HG03469 (cell line): ENCODE results near the gene PLA2G4A.

Experiments
- ATAC-seq: cut with Tn5 transposase; IDR thresholded peaks from one replicate; pipeline ENCODE4 v1.9.1; 2021; ENCODE audit warnings: mild to moderate bottlenecking, moderate library complexity, moderate number of reproducible peaks; ENCODE audit not compliant: unreplicated experiment

Gene PLA2G4A

DNA sequence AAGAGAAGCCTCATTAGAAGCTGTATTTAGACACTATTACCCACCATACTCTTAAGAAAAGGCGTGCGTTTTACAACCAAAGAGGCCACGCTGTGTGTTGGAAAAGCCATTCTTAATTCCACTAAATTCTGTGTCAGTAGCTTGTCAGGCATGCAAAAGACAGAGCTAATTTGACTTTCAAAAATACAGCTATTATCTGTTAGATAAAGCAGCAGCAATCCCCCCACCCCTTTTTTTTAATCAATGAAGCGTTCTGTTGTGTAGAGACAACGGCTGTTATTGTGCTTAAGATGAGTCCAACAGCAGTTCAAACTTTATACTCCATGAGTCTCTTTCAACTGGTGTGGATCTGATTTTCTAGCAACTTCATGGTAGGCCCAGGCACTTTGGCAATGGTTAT lies 43.5 kb downstream of the PLA2G4A start:
- ATAC-seq, result no peak

DNA sequence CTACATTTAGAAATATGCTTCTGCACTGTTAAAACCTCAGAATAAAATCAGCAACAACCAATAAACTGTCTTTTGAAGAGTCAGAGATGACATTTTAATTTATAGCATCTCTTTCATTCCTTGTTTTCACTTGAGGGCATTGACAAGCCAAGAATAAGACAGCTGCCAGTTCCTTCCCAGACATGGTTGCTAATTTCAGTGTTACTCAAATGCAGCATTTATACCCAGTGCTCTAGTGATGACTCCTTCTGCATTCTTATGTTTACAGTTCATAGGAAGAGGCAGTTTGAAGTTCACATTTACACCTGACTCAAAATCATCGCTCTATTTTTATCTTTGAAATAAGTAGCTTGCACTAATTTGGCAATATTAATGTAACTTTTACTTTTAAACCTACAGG lies 44.9 kb downstream of the PLA2G4A start:
- no peak for ATAC-seq

DNA sequence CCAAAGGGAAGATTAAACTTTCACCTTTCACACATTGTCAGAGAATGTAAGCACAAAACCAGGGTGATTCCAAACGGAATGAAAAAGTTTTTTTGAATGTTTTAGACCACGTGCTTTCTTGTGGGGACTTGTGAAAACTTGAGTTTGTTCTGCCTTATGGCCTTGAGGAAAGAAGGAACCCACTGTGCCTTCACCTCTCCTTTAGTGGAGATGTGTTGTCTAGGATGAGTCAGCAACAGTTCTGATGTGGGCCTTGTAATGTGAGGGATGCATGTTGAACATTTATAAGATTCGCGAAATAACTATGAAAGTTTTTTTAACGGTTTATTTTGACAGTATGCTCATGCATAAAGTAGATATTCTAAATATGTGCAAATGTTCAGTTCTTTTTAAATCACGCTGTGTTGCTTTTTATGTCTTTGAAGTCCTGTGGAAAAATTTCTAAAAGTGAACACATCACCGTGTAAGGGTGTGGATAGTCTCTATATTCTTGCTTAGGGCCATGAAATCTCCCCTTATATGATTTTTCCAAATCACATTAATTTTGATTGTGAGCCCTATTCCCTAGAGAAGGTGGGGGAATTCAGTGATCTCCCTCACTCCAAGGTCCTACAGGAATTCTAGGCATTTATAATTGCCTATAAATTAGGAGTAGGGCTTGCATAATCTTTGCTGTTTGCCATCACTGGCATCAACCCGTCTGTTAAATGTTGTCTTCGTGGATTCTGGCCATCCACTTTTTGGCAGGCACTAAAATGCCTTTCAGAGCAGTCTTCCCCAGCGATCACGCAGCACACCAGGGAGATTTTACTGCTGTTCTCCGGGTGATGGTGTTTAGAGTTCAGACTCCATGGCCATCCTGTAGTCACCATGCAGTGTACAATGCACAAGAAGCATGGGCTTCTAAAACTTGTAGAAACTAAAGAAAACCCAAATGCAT lies 47.4 kb downstream of the PLA2G4A start:
- ATAC-seq, result no peak

DNA sequence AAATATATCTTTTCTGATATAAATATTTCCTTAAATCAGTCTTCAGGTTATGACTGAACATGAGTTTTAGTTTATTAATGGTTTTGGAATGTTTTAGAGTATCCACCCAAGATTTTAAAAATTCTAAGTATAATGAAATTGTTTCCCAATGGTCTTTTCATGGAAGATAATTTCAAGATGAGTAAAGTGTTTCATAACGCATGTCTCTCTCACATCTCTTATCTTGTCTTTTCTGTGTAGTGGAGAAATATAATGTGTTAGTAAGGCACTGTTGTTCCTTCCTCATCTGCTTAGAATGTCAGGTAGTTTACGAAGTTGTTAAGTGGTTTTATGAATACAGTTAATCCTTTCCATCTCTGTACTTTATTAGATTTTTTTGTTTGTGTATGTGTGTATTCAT lies 49.6 kb downstream of the PLA2G4A start:
- ATAC-seq, result no peak

DNA sequence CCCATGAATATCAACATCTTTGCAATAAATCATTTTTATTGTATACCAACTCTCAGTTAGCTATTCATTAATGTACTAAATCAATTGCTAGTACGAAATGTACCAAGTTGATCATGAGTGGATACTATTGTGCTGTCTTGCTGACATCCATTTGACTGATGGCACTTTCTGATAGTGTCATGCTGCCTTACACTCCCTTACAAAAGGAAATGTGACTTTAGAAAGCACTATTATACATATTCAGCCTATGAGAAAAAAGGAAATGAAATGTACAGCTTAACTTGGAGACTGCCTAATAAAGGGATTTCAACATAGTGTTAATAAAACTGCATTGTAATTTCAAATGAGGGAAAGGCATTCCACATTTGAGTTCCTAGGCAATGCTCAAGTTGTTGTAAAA lies 52.2 kb downstream of the PLA2G4A start:
- no peak for ATAC-seq

DNA sequence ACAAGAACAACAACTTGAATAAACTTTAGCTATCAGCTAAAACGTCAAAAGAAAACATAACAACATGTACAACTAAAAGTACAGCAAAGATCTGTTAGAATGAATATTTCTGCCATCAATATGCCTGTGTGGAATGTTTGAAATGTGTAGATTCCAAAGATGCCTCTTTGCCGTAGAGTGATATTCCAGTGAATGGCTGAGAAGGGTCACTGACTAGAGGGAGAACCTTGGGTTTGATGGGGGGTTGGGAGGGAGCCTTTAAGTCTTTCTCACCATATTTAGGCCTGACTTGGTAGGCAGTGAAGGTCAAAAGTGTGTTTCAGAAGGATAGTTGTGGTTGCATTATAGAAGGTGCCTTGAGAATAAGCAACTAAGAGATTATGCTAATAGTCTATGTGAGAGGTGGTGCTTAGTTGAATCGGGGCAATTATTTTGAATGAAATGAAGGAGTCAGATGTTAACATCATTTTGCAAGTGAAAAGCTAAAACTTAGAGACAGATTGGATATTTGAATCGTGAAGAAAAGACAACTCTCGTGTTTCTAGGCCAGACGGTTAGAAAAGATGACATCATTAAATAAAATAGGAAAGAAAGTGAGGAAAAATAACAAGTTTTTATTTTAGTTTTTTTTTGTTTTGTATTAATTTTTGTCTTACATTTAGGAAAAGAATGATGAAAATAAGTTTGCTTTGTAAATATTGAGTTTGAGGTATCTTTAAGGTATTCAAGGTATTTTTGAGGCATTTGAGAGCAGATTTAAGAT lies 53.8 kb downstream of the PLA2G4A start:
- no peak for ATAC-seq

DNA sequence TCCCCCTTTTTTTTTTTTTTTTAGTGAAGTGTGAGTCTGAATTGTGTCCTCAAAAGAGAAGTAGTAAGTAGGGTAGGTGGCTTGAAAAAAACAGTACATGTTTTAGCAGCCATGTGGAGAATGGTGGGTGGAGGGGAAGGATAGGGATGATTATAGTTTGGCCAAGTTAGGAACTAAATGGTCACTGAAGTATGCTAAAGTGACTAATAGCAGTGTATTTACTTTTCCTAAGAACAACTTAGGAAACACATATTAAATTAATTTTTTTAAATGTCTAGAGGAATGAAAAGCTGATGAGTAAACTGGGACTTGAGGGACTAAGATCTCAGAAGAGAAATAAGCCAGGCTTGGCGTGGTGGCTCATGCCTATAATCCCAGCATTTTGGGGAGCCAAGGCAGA lies 55.5 kb downstream of the PLA2G4A start:
- ATAC-seq, result no peak

DNA sequence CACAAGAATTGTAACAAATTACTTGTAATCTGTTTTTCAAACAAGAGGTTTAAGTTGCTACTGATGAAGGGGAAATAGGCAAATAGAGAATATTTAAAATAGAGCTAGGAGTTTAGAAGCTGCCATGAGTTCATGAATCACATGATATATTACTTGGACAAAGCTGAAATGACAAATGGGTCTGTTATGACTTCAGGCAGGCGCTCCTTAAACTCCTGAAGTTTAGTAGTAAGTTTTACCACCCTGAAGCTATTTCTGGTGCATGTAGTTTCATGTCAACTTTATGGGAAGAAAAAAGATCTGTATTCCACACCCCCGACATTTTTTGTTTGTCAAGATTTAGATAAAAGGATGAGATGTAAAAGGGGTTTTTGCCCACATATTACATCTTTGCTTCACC lies 58.5 kb downstream of the PLA2G4A start:
- no peak for ATAC-seq

DNA sequence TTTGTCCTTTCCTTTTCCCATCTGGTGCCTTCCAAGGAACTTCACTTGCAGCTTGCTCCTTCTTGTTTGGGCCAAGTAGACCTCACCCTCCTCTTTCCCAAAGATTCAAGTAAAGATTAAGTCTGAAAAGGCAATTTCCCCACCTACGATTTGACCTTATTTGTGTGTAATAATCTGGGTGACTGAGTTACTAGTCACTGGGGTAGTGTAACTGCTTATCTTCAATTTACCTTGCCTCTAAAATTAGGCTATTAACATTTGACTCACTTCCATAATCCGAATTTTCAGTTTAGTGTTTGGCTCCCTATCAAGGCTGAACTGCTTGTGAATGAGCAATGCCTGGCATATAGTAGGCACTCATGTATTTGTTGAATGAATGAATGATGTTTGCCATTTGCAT lies 59.6 kb downstream of the PLA2G4A start:
- ATAC-seq, result no peak

DNA sequence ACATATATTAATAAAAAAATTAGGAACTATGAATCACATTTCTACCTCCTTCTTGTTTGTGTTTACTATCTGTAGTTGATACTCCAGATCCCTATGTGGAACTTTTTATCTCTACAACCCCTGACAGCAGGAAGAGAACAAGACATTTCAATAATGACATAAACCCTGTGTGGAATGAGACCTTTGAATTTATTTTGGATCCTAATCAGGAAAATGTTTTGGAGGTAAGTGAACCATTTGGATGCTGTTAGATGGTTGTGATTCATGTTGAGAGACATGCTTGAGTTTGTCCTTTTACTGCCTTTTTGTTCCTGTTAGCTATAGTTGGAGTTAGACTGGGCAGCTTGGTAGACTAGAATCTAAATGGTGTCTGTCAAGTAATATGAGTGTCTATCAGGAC lies 64.2 kb downstream of the PLA2G4A start:
- no peak for ATAC-seq

DNA sequence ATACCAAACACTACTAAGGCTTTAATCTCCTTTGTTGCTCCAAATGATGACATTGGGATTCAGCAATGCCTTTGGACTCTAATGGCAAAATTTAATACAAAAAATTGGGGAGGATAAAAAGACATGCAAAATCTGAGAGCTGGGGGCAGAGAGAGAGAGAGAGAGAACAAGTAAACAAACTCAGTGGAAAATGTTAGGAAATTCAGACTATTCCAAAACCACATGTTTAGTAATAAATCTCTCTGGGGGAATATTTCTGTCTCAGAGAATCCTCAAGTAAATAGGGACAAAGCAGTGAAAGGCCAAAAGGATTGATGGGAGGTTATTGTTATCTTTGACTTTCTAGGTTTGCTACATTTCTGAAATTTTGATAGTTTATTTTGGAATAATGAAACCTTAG lies 65.7 kb downstream of the PLA2G4A start:
- ATAC-seq, result no peak

DNA sequence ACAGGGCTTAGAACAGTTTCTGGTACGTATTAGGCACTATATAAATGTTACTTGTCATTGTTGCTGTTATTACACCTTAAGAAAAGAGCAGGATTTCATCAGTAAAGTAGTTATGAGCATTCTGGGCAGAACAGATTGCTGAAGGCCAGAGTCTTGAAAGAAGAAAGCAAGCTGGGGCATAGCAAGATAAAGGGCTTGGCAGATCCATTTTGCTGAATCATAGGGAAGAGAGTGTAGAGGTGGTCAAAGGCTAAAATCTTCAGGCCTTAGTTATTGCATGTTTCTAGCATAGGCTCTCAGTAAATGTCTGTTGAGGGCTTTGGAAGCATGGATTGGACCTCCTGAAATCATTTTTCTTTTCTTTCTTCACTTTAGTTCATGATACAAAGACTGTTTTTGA lies 67.5 kb downstream of the PLA2G4A start:
- ATAC-seq, result no peak

DNA sequence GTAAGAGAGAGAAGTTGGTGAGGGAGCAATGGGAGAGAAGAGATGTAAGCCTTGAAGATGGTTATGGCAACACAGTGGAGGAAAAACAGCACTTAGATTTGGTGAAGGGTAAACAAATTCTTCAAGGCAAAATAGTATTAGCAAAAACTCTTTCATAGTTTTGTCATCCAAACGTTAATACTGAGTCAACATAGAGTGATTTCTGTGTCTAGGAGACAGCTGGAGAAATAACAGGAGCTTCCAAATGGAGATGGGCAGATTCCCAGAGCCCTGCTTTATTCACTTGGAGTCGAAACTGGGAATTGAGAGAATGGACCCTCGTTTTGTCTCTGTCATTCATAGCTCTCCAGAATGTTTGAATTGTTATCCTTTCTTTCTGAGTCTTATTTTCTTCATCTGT lies 68.3 kb downstream of the PLA2G4A start:
- no peak for ATAC-seq

DNA sequence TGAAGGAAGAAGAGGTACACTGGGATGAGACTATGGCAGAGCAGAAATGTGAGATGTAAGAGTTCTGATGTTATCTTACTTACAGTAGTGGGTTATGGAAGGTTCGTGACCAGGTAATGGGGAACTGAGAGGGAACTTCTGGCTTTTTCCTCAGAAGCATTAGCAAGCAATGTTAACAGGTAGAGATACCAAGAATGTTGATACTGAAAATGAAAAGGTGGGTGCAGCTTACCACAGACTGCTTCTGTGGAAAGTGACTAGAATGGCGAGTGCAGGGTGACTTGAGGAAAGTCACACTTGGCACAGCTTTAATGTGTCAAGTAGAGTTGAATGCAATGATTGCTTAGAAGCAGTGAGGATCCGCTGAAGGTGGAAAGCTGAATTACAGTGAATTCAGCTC lies 70.8 kb downstream of the PLA2G4A start:
- ATAC-seq, result peak; percentile 92

DNA sequence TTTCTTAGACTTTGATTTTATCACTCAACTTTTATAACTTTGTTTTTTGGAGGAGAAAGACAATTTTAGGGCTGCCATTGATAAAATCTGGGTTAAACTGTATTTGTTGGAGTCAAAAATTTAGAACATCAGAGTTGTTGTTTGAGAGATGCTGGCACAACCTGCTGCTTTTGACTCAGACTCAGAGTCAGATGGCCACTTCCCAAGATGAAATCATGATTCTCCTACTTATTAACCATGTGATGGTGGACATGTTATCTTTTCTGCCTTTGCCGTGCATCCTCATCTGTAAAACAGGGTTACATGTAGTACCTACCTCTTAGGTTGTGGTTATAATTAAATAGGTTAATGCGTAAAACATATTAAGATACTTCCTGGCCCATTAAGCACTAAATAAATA lies 71.2 kb downstream of the PLA2G4A start:
- no peak for ATAC-seq

DNA sequence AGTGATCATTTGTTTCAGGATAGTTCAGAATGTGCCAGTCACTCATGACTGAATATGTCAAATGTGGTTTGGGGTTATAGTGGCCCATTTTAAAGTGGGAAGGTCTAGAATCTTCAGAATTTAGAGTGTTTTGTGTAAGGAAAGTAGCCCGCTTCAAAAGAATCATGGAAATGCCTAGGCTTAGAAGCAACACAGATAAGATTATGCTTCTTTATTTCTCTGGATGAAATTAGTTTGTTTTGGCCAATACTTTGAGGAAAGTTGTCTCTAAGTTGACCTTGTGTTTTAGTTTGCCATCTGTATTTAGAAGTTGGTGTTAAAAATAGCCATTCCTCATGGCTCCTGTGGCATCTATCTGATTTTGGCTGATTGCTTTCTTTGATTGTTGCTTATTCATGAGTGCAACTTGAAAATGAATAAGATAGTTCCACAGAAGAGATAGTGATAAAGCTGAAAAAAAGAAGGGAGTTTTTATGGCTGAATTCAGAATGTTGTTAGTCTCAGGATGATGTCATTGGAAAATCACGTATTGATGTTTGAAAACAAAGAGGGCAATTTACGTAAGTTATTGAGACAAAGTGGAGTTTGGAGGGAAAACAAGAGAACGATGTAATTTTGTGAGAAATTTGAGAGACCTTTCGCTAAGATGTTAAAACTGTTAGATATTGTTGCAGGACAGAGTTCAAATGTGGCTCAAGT lies 71.9 kb downstream of the PLA2G4A start:
- no peak for ATAC-seq

DNA sequence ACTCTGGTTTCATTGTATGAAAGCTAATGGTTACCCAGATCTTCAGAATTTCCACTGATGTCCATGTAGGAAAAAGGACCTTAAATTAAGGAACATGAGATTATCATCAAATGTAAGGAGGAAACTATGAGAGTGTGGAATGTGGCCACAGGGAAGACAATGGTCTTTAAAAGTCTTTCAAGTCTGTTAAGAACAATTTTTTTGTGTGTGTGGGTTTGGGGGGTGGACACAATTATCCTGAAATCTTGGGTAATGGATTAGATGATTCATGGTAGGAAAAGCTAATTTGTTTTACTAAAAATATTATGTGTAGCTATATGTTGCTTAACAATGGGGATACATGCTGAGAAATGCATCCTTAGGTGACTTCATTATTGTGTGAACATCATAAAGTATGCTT lies 72.9 kb downstream of the PLA2G4A start:
- no peak for ATAC-seq

DNA sequence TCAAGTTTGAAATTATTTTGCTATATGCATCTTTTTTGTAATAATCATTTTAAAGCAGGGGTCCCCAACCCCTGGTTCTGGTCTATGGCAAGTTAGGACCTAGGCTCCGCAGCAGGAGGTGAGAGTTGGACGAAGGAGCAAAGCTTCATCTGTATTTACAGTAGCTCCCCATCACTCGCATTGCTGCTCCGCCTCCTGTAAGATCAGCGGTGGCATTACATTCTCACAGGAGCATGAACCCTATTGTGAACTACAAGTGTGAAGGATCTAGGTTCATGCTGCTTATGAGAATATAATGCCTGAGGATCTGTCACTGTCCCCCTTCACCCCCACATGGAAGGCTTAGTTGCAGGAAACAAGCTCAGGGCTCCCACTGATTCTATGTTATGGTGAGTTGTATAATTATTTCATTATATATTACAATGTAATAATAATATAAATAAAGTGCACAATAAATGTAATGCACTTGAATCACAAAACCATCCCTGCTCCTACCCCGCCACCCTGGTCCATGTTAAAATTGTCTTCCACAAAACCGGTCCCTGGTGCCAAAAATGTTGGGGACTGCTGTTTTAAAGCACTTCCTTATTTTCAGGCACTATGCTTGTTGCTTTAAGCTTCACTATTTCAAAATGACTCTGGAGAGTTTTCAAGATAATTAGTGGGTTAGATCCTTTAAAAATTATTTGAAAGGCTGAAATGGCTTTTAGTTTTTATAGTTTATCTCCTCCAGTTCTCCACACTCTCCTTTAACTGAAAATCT lies 74.8 kb downstream of the PLA2G4A start:
- no peak for ATAC-seq

DNA sequence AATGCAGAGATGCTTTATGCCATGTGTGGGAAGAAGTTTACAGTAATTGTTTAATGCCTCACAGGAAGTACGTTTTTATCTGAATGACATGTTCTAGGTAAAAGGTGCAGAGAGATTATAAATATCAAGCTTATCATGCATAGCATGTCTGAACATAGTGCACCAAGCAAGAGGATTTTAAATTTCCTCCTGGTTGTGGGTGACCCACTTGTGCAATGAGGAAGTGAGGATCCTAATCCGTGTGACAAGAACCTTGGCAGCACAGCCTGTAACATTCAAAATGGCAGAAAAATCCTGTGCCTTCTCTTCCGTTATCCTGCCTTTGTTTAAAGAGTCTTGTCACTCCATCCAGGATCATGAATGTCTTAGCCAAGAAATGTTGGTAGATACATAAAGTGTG lies 75.6 kb downstream of the PLA2G4A start:
- no peak for ATAC-seq

DNA sequence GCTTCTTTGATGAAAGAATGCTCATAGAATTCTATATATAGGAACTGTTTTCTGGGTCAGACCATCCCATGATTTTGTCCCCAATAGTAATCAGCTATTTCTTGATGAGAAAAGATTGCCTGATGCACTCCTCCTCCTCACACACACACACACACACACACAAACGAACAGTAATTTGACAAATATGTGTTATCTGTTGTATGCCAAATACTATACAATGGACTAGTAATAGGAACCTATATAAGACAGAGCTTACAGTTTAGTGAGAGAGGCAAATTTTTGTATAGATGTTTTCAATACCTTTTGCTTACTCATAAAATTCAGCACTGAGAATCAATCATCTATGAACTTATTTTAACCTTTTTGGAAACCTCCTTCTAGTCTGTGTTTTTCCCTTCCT lies 76.8 kb downstream of the PLA2G4A start:
- no peak for ATAC-seq

DNA sequence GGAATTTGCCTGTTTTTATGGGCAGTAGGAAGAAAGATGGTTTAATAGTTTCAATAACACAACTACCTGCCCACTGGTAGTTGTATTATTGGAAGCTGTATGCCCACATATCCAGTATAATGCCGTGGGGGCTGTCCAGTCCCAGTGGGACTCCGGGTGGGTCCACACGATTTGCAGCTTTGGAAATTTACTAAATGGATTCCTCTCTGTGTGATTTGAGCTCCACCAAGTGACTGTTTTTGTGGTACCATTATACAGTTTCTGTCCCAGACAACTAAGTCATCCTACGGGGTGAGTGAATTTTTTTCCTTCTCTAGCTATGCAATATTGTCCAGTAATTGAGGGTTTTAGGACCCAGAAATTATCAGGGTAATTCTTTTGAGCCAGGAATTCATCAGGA lies 86.8 kb downstream of the PLA2G4A start:
- no peak for ATAC-seq
